Small intestine (tissue), 7 donors: ENCODE measurements around the gene CDK18. TPM values are rescaled to one million over a fixed set of nuclear protein-coding genes. Genes with fewer than 3 reads are reported as not detected.
A peak's percentile ranks its signal among the peaks of the same experiment; 100 is the strongest.

Source experiments
- DNase-seq, 2 donors: peaks; one replicate each; pipeline versions ENCODE4 v3.0.0 to v3.0.0-alpha.2; 2013
- FAIRE-seq: peaks from 2 replicates; lab custom pipeline; 2012; peaks lifted over from hg19 to GRCh38; lab: Jason Lieb, UNC
- H3K27ac ChIP-seq, 3 donors: one replicate each; pipeline ENCODE4 v1.5.1; 2013; ENCODE audit warnings: low read length in 2 of 3, mild to moderate bottlenecking in 2 of 3, control low read depth in 1 of 3, inconsistent platforms in 1 of 3, low read depth in 1 of 3, moderate library complexity in 1 of 3
- H3K27me3 ChIP-seq, 3 donors: one replicate each; pipeline ENCODE4 v1.6.1; 2013; ENCODE audit warnings: low read length in 3 of 3, inconsistent platforms in 1 of 3; ENCODE audit not compliant: control insufficient read depth in 3 of 3, insufficient read depth in 3 of 3
- H3K36me3 ChIP-seq, 3 donors: one replicate each; pipeline ENCODE4 v1.6.1; 2013; ENCODE audit warnings: low read length in 3 of 3, inconsistent platforms in 1 of 3, low read depth in 1 of 3, mild to moderate bottlenecking in 1 of 3, moderate library complexity in 1 of 3; ENCODE audit not compliant: control insufficient read depth in 3 of 3, insufficient read depth in 2 of 3
- H3K4me1 ChIP-seq, 3 donors: one replicate each; pipeline ENCODE4 v1.6.1; 2013; ENCODE audit warnings: low read length in 2 of 3, inconsistent platforms in 1 of 3, low read depth in 1 of 3, mild to moderate bottlenecking in 1 of 3, moderate library complexity in 1 of 3; ENCODE audit not compliant: control insufficient read depth in 3 of 3, insufficient read depth in 2 of 3
- H3K4me3 ChIP-seq, 3 donors: one replicate each; pipeline ENCODE4 v1.5.1; 2013; ENCODE audit warnings: low read length in 3 of 3, control low read depth in 1 of 3, inconsistent platforms in 1 of 3, low read depth in 1 of 3, mild to moderate bottlenecking in 1 of 3, moderate library complexity in 1 of 3
- H3K9me3 ChIP-seq, 2 donors: one replicate each; pipeline ENCODE4 v1.6.1; 2013; ENCODE audit warnings: low read depth in 1 of 2, low read length in 1 of 2; ENCODE audit not compliant: control insufficient read depth in 2 of 2, insufficient read depth in 1 of 2
- WGBS, 3 donors: extraction: QIAGEN DNeasy Blood & Tissue Kit; methylation state at CpG; one replicate each; pipeline ENCODE4 v1.1.7; 2013; 5-methylcytosine and 5-hydroxymethylcytosine counted together
- polyA plus RNA-seq, 4 donors: library from polyadenylated mRNA; stranded (reverse) in 3 of 4; unstranded in 1 of 4; fragments of 200-250 nt in 3 of 4; fragments of 120-200 nt in 1 of 4; gene quantifications; one replicate each; pipeline versions ENCODE4 v1.2.1 to v1.2.3, GENCODE V29; 2013
- donor health status: healthy with polysubstance abuse.
- donor health status: control.
- donor health status: control.
- donor health status: Bipolar disorder and iron deficiency.
- donor health status: healthy.

Gene CDK18
- polyA plus RNA-seq, 4 donors = 32.7 to 62.4 (median 41.1) TPM

DNA sequence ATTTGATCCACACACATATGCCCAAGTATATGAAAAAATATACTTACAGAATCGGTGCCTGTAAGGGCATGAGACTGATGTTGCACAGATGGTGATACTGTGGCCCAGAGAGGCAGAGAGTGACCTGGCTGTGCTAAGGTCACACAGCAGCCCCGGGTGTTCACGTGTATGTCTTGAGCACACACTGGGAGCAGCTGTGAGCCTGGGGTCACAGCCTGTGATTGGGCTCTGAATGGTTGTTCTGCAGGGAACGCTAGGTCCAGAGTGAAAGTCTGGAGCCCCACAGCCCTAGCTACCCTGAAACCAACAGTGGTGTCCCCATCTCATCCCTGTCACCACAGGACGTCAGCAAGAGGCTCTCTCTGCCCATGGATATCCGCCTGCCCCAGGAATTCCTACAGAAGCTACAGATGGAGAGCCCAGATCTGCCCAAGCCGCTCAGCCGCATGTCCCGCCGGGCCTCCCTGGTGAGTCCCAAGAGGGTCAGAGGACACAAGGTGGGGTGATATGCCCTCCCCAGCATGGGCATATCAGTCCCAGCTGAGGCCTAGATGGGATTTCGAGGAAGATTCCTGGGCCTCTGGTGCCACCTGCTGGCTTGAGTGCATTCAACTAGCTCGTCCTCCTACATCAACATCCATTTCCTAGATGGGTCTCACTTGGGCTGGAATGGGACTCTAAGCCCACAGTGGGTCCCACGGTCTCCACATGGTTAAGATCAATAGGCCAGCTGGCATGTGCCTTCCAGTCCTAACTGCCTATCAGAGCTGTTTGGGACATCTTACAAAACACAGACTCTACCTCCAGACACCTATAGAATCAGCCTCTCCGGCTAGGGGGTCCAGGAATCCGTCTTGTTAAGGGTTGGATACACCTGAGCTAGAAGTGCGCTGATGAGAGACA lies 19.7 kb downstream of the CDK18 start:
- Histone ChIP-seq H3K36me3 (peaks cover 0 to 68% (median 2%) of the 10 kb centered on the region in 3 donors), H3K27ac (no peak overlapping the region), H3K4me3 (no peak overlapping the region), H3K9me3 (peaks cover 0 to 2% of the 10 kb centered on the region in 2 donors), H3K4me1 (peaks cover 0 to 17% (median 0%) of the 10 kb centered on the region in 3 donors), H3K27me3 (no peaks in the 10 kb centered on the region)
- DNase-seq = peak; percentile 80 to 83
- FAIRE-seq = no peak
- WGBS, 3 donors = 44 to 54% (median 53%) methylated on average over 16 of the region's 16 CpGs

DNA sequence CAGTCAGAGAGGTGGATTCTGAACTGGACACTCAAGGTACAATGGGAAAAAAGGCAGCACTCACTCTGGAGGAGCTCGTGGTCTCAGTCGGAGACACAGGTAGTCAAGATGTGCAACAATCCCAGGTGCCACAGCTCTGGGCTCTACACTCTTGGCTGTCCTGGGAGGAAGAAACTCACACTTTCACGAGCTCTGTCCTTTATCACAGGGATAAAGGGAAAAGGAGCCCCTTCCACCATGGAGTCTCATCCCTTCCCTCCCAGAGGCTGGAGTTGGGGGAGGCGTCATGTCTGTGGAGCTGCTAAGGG lies 20.3 kb downstream of the CDK18 start:
- Histone ChIP-seq H3K4me1 (peaks cover 0 to 11% (median 0%) of the 10 kb centered on the region in 3 donors), H3K27ac (no peak overlapping the region), H3K9me3 (peaks cover 0 to 2% of the 10 kb centered on the region in 2 donors), H3K27me3 (no peaks in the 10 kb centered on the region), H3K36me3 (peaks cover 0 to 71% (median 2%) of the 10 kb centered on the region in 3 donors), H3K4me3 (no peak overlapping the region)
- 83 to 95% (median 86%) methylated on average over 4 of the region's 4 CpGs for WGBS, 3 donors
- FAIRE-seq = no peak
- DNase-seq = no peak

DNA sequence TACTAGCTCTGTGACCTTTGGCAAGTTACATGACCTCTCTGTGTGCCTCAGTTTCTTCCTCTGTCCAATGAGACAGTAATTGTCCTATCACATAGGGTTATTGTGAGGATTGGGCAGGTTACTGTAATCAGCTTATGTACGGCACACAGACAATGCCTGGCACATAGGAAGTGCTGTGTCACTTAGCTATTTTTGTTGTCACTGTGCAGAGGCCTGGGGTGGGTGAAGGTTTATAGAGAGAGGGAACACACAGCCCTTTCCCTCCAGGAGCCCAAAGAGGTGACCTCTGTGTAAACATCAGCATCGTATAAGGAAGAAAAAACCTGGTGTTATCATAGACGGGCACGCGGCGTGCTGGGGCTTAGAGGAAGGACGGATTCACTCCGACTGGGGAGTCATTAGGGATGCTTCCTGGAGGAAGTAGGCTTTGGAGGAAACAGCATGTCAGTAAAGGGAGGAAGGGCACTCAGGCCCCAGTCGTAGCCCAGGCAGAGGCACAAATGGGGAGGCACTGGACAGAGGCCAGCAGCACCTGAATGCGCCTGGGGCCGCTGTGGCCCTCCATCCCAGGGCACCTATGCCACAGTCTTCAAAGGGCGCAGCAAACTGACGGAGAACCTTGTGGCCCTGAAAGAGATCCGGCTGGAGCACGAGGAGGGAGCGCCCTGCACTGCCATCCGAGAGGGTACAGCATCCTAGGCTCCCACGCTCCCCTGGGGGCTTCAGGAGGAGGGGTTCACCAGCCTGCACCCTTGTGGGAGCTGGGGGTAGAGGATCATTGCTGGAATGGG lies 21.2 kb downstream of the CDK18 start:
- H3K9me3 ChIP-seq = peaks cover 0 to 1% of the 10 kb centered on the region in 2 donors
- H3K4me1 ChIP-seq = peaks cover 0 to 7% (median 0%) of the 10 kb centered on the region in 3 donors
- H3K4me3 ChIP-seq = no peak overlapping the region
- no peak for FAIRE-seq
- H3K27ac ChIP-seq = no peak overlapping the region
- H3K36me3 ChIP-seq = peaks cover 0 to 76% (median 2%) of the 10 kb centered on the region in 3 donors
- no peaks in the 10 kb centered on the region for H3K27me3 ChIP-seq
- WGBS, 3 donors = 83 to 89% (median 88%) methylated on average over 18 of the region's 18 CpGs
- DNase-seq = no peak

DNA sequence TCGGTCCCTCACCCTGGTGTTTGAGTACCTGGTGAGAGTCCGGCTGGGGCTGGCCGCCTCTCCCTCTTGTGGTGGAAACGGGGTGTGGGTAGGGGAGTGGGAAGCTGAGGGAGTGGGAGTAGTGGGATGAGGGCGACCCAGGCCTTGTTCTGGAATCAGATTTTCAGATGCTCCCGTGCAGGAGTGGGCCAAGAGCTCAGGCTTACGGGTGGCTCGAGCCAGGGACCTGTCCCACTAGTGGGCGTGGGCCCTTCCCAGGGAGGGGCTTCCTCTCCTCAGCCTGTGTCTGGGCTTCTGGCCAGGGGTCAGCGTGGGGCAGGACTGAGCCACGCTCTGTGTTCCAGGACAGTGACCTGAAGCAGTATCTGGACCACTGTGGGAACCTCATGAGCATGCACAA lies 22.0 kb downstream of the CDK18 start:
- Histone ChIP-seq H3K4me1 (peaks cover 0 to 7% (median 0%) of the 10 kb centered on the region in 3 donors), H3K27ac (no peak overlapping the region), H3K27me3 (no peaks in the 10 kb centered on the region), H3K9me3 (no peaks in the 10 kb centered on the region), H3K36me3 (peaks cover 0 to 77% (median 4%) of the 10 kb centered on the region in 3 donors), H3K4me3 (no peak overlapping the region)
- no peak for DNase-seq
- 71 to 78% (median 73%) methylated on average over 10 to 11 of the region's 11 CpGs for WGBS, 3 donors
- FAIRE-seq = no peak

DNA sequence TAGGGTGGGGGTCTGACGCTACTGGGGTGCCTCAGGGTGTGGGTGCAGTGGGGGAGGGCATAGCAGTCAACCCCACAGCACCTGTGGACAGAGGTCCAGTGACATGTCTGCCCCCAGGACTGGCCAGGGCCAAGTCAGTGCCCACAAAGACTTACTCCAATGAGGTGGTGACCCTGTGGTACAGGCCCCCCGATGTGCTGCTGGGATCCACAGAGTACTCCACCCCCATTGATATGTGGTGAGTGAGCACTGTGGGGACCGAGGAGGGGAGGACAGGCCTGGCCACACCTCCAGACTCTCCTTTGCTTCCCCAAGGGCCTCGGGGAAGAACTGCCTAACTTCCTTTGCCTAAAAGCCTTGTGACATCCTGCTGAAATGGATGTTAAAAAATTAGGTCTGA lies 23.5 kb downstream of the CDK18 start:
- FAIRE-seq (no peak), DNase-seq (no peak)
- no peaks in the 10 kb centered on the region for H3K9me3 ChIP-seq
- no peak overlapping the region for H3K27ac ChIP-seq
- no peaks in the 10 kb centered on the region for H3K27me3 ChIP-seq
- H3K4me3 ChIP-seq = no peak overlapping the region
- peaks cover 0 to 88% (median 4%) of the 10 kb centered on the region in 3 donors for H3K36me3 ChIP-seq
- WGBS, 3 donors = 66 to 69% (median 69%) methylated on average over 4 of the region's 4 CpGs
- H3K4me1 ChIP-seq = peaks cover 0 to 7% (median 0%) of the 10 kb centered on the region in 3 donors

DNA sequence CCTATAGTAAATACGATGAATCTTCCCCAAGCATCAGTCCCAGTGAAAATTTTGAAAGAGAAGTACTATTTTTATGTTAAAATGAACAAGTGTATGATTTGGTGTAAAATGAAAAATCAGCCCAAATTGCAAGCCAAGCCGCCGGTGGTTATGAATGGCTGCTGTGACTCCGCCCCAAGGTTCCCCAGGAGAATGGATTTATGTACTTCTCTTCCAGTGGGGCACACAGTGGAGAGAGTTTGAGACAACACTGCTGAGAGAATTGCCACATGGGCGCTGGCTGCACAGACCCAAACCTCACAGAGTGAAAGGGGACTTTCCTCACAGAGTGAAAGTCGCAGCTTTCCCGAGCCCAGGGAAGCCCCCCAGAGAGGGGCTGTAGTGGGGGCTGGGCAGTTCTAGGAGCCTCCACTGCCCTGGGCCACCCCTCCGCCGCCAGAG lies 24.0 kb downstream of the CDK18 start:
- no peaks in the 10 kb centered on the region for H3K27me3 ChIP-seq
- 64 to 72% (median 70%) methylated on average over 7 to 9 of the region's 9 CpGs for WGBS, 3 donors
- H3K4me1 ChIP-seq = peaks cover 0 to 7% (median 0%) of the 10 kb centered on the region in 3 donors
- H3K9me3 ChIP-seq = no peaks in the 10 kb centered on the region
- DNase-seq (no peak), FAIRE-seq (no peak)
- H3K4me3 ChIP-seq = no peak overlapping the region
- H3K36me3 ChIP-seq = peaks cover 0 to 87% (median 4%) of the 10 kb centered on the region in 3 donors
- no peak overlapping the region for H3K27ac ChIP-seq

DNA sequence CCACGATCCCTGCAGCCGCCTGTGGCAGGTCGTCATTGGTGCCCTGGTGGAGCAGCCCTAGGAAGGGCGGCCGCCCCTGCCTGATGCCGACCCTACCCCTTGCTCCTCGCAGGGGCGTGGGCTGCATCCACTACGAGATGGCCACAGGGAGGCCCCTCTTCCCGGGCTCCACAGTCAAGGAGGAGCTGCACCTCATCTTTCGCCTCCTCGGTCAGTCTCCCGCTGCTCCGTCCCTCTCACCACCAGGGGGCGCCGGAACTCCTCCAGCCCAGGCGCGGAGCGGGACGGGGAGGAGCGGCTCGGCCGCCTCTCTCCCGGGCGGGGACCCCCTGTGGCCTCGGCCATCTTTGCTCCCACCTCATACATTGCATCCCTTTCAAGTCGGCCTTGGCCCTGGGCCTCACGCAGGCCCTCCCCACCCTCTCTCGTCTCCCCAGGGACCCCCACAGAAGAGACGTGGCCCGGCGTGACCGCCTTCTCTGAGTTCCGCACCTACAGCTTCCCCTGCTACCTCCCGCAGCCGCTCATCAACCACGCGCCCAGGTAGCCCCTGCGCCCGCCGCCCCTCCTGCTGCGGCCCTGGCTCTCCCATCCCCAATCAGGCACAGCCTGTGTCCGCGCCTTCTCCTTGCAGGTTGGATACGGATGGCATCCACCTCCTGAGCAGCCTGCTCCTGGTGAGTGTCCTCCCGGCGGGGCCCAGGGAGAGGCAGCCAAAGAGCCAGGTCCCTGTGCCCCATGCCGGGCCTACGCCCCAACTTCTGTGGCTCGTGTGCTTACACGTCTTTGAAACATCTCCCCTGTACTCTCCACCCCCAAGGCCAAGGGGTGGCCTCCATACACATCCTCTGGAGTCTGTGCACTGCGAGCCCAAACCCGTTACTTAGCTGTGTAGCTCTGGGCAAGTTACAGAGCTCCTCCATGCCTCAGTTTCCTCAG lies 24.7 kb downstream of the CDK18 start:
- 40 to 49% (median 41%) methylated on average over 44 to 53 of the region's 53 CpGs for WGBS, 3 donors
- no peak for FAIRE-seq

More for the DNA sequence above, 24.7 kb downstream of the CDK18 start:
- Histone ChIP-seq H3K4me1 (peaks cover 0 to 4% (median 0%) of the 10 kb centered on the region in 3 donors), H3K36me3 (peaks cover 2 to 88% (median 4%) of the 10 kb centered on the region in 3 donors), H3K27me3 (no peaks in the 10 kb centered on the region), H3K4me3 (peak overlapping the region in 1 of 3 donors; percentile 12), H3K9me3 (no peaks in the 10 kb centered on the region), H3K27ac (no peak overlapping the region)
- DNase-seq = peak; percentile 69 to 83
